Mammary epithelial cell (primary cell): ENCODE results near the gene CTBP2.

ENCODE experiments used
- CTCF ChIP-seq, 2 donors: IDR thresholded peaks in 1 of 2; conservative IDR thresholded peaks in 1 of 2; 2 replicates each; pipeline ENCODE4 v1.5.1; 2011 to 2012; ENCODE audit warnings: inconsistent platforms in 2 of 2, low read length in 2 of 2, mild to moderate bottlenecking in 2 of 2, control low read depth in 1 of 2, low read depth in 1 of 2; ENCODE audit not compliant: insufficient read depth in 1 of 2; ENCODE audit errors: extremely low read depth in 1 of 2
- EZH2 ChIP-seq: IDR thresholded peaks from 2 replicates; pipeline ENCODE4 v1.6.1; 2012; ENCODE audit warnings: low read length, inconsistent platforms, borderline replicate concordance

GRCh38 chr10:125205431-125205830 lies 45.1 kb upstream of the CTBP2 start:
- TF ChIP-seq EZH2 (no peak), CTCF (conservative IDR thresholded peaks at IDR 0.05 in 1 of 2, IDR thresholded peaks at IDR 0.05 in 1 of 2; ENCODE audit: extremely low read depth in 1 of 2, insufficient read depth in 1 of 2, low read depth in 1 of 2, low read length in 2 of 2) (no peak)
